NCI-H1092 treated with DMSO at 0.1 percent for 48 hours (cell line): ENCODE results near the gene AHNAK.

Experiments
- DNase-seq: peaks from one replicate; lab custom pipeline; 2025; lab: John Stamatoyannopoulos, UW

AHNAK gene

DNA sequence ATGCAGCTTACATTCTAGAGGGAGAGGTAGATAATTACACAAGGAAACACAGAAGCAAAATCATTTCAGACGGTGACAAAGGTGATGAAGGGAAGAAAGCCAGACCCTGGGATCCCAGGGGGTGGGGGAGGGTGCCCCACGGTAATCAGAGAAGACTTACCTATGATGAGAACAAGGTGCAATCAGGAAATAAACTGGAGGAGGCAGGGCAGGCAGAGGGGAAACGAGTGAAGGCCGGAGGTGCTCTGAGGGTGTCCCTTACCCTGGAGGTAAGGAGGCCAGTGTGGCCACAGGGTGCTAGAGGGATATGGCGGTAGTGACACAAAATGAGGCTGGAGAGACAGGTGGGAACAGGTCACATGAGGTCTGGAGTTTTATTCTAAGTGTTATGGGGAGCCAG lies 141.7 kb downstream of the AHNAK start:
- no peak for DNase-seq

DNA sequence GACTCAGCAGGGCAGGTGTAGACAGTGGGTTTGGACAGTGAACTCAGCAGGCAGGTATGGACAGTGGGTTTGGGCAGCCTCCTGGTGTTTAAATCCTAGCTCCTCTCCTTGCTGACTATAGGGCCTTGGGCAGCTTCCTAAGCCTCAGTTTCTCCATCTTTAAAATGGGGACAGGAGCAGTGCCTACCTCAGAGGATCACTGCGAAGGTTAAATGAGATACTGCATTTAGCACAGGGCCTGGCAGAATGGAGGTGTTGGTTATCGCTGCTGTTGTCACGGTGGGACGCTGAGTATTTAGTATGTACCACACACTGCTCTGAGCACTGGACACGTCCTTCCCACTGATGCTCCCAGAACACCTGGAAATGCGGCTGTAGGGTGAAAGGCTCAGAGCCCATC lies 142.2 kb downstream of the AHNAK start:
- DNase-seq = no peak

DNA sequence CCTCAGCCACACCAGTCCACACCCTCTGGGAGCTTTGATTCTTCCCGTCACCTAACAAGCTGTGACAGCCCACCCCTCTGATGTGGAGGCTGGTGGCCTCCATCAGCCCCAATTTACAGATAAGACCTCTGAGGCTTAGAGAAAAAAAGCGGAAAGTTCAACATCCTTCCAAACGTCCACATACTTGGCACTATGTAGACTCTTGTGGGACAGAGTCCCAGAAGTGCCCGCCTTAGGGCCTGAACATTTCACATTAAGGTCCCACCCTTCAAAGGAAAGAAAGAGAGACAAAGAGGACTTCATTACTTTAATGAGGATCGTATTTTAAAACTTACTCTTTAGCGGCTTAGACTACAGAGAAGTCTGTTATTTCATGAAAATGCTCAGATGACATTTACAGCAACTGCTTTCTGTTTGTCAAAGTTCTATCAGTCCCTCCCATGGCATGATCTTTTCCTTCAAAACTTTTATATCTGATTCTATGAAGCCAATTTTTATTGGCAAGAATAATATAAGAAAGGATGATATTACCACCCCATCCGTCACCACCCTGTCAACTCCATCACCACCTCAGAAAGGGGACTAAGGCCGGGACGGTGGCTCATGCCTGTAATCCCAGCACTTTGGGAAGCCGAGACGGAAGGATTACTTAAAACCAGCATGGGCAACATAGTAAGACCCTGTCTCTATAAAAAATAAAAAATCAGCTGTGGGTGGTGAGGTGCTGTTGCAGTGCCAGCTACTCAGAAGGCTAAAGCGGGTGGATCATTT lies 143.5 kb downstream of the AHNAK start:
- DNase-seq = no peak

DNA sequence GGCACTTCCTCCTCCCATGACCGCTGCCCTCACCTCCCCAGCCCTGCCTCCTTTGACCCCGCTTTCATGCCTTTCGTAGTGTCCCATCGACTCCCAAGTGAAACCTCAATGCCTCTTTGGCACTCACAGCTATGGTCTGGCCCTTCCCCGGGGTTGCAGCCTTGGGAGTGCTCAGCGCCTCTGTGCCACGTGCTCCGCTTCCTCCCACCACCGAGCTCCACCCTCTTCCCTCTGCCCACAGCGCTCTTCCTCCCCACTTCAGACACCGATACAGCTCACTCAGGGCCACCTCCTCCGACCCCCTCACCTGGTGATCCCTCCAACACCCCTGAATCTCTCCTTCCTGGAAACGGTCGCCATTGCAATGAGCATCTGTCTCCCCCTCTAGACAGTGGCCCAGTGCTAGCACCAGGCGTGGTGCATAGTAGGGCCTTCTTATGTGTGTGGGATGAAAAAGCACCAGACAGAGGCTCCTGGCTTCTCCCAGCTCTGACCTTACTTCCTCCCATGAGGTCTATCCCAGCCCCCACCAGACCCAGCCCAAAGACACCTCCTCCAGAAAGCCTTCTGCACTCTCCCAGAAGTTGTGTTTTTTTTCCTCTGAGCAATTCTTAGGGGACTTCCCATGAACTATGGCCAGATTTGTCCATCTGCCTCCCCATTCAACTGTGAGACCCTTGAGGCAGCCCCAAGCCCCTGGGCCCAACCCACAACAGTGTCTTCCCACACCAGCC lies 144.2 kb downstream of the AHNAK start:
- no peak for DNase-seq

DNA sequence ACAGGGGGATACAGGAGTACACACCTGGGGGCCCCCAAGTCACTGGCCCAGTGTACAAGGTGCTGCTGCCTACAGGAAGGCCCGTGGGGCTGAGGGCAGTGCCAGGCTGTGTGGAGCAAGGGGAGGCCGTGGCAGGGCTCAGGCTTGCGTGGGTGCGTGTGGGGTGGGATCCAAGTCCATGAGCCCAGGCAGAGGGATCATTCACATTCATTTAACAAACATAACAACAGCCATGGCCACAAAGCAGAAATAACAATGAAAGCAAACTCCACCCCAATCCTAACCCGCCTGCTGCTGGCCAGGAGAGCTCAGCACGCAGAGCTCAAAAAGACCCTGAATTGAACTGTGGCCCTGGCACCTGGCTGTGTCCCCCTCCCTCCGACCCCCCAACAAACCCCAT lies 144.8 kb downstream of the AHNAK start:
- DNase-seq = no peak

DNA sequence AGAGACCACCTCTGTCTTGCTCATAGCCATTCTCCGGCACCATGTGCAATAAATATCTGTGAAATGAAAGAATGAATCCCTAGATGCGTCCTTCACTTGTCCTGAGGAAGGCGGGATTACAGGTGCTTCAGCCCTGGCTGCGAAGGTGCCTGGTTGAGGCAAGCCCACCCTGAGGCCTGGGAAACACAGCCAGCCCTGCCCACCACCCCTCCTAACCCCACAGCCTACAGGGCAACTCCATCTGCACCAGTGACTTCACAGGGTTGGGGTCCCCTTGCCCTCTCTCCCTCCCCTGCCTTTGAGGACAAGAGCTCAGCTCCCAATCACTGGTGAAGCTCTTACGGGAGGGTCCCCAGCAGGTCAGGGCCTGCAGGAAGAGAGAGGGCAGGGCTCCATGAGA lies 145.2 kb downstream of the AHNAK start:
- no peak for DNase-seq

DNA sequence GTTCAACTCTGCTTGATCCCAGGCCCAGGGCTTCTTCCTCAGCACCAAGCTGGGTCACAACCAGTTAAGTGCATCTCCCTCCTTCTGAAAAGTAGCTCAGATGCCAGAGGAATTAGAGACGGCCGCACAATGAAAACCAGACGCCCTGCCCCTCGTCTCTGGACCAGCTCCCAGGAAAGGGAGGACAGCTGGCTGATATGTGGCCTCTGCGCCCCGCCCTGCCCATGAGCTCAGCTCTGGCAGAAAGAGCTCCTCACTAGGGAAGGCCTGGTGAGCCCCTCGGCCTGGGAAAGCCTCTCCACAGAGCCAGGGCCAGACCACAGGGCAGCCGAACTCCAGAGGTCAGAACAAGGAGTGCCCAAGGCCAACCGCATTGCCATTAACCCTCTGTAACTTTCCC lies 145.8 kb downstream of the AHNAK start:
- no peak for DNase-seq

DNA sequence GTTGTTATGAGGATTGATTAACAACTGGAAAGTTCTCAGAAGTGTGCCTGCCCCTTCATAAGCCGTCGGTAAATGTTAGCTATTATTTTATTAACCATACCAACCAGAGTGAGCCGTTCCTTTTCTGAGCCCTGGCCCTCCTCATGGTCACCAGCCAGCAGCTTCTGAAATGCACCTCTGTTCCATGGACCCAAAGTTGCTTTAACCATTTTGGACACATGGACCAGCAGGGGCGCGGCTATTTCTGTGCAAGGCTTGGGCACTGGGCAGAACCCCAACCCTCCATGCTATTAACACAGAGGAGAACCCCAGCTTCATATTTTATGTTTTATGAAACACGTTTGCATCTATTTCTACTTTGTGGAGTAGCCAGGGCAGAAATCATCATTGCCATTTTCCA lies 146.3 kb downstream of the AHNAK start:
- DNase-seq = no peak

DNA sequence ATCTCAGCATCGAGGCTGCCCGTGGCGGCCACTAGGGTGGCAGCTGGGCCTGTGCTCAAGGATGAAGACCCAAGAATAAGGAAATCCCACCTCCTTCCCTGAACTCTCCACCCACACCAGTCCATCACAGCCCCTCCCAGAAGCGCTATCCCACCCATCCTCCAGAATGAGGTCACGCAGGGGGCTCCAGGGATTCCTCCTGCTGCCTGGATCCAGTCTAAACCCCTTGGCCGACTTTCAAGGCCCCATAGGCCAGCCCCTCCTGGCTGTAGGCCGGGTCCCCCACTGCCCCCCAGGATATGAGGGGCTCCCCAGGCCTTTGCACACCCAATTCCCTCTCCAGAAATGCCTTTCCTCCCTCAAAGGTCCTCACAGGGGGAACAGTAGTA lies 146.7 kb downstream of the AHNAK start:
- DNase-seq = no peak

DNA sequence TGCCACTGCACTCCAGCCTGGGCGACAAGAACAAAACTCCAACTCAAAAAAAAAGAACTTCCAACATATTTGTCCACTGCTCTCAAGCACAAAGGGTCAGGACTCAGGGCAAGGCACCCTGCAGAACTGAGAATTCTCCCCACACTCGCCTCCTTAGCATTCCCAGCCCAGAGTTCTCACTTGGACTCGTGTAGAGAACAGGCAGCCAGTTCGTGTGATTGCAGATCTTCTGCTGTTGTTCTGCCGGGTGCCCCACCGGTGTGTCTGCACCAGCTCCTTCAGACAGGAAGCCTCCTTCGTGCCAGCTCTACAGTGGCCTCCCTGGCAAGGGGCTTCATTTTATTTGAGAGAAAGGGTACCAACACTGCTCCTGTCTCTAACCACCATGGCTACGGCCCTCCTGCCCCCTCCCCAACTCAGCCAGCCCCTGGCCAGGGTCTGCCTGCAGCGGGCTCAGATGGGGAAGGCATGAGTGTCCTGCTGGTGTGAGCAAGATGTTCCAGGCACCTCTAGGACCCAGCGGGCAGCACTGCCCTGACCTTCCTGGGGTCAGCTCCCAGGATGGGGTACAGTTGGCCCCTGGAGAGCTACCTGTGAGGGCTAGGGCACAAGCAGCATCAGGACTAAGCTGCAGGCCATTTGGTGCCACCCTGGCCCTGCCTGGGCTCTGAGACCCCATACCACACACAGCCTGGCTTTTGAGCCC lies 147.3 kb downstream of the AHNAK start:
- DNase-seq = no peak

DNA sequence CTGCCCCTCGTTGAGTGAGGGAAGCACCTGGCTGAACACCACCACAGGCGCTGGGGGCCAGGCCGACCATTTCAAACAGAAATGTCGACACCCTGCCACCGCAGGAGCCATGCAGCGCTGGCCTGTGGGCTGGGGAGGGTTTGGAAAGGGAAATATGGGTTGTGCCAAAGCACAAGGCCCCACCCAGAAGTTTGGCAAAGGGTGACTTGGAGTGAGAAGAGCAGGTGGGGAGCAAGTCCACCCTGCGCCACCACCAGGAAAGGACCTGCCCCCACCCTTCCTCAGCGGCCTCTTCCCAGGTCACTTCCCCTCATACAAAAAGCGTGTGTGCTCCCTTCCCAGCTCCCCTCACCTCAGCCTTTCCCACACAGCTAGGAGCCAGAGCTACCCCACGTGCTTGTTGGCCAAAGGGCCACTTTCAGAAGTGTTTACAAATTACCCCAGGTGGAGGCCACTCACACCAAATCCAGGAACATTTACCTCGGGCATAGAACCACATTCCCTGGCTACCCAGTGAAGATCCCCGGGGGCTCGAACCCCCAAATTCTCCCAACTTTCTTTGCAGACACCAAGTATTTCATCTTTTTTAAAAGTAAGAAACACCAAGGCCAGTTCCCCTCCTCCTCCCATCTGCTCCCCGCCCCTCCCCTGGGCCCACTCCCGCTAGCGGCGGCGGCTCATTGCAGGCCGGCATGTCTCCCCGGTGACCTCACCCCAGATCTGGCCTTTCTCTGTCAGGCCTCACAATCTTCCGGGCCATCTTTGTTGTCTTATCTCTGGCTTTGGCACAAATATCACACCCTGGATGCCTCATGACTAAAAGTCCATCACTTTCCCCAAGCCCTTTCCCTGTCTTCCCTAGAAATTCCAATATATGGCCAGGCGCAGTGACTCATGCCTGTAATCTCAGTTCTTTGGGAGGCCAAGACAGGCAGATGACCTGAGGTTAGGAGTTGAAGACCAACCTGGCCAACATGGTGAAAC lies 148.3 kb downstream of the AHNAK start:
- DNase-seq = no peak

DNA sequence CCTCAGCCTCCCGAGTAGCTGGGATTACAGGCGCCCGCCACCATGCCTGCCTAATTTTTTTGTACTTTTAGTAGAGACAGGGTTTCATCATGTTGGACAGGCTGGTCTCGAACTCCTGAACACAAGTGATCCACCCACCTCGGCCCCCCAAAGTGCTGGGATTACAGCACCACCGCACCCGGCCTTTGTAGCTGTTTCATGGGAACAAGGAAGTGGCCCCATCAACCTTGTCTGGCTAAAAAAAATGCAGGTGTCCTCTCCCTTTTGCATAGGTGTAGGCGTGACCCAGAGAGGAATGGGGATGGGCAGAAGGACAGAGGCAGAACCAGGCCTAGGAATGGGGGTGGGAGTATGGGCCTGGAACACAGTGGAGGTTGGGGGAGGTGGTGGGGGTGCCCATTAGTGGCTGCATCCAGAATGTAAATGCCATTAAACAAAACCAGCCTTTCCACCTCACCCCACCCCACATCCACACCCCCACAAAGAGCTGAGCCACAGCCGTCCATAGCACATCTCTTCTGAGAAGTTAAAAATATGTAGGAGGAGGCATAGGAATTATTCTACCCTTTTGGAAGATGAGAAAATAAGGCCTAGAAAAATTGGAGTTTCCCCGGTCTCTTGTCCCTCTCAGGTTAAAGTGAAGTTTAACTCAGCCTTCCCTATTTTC lies 150.6 kb downstream of the AHNAK start:
- no peak for DNase-seq

DNA sequence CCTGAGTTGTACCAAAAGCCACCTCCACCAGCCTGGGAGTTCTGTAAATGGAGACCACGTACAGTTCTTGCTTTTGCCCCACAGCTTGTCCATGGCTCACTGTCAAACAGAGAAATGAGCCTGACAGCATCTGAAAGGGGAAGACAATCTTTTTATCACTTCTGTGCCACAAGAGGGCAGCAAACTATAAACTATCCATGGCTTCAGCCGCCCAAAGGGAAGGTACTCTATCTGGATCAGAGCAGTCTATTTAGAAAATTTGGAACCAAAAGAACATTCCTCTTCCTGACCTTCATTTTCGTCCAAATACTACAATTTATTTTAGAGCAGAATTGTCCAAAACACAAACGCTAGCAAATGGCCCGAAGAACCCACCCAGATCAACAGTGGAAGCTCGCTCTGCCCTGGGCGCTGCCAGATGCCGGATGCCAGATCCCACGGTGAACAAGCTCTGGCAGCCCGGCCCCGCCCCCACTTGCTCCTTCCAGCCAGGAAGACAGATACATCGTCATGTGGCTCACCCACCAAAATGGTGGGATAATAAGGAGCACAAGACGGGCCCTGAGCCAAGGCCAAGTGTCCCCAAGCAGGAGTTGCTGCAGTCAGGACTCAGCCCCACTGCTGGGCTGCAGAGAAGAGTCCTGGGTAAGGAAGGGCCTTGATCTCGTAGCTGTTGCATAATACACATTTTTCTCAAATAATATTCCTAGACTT lies 151.6 kb downstream of the AHNAK start:
- DNase-seq = peak; percentile 87

DNA sequence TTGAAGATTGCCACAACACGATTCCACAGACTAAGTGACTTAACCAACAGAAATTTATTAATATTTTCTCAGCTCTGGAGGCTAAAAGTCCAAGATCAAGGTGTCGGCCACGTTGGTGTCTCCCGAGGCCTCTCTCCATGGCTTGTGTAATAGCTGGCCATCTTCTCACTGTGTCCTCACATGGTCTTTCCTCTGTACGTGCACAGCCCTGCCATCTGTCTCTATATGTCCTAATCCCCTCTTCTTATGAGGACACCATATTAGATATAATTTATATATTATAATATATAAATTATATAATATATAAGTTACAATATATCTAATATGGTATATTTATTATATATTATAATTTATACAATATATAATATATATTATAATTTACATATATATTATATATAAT lies 152.9 kb downstream of the AHNAK start:
- no peak for DNase-seq

DNA sequence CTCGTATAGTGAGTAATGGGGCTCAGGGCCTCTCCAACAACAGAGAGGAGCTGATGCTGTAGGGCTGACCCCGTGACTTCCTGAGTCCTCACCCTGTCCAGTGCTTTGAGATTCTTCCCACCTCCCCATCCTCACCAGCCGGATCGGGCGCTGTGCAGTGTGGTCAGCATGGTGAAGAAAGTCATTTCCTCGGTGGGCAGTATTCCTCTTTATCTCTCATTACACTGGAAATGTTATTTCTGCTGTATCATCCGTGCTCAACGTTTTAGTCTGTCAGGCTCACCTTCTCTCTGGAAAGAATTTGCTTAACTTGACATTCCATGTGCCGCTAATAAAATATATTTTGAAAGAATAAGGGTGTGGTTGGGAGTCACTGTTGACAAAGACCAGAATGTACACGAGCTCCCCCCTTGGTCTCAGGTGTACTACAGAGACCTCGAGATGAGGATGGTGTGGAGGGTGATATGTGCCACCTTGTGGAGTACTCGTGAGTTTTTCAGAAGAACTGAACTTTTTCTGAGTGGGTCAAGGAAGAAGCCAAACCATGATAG lies 153.5 kb downstream of the AHNAK start:
- no peak for DNase-seq

DNA sequence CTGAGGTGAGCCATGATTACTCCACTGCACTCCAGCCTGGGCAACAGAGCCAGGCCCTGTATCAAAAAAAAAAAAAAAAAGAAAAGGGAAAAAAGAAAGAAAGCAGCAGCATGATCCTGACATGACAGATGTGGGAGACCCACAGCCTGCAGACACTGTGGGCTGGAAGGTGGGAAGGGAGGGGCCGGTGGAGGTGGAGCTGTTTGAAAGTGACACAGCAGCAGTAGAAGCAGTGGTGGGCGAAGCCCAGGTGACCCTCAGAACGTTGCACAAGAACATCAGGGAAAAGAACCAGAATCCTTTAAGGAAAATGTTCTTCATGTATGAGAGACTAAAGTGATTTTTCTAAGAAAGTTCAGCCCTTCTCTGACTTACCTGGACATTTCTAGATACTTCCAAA lies 154.1 kb downstream of the AHNAK start:
- DNase-seq = no peak

DNA sequence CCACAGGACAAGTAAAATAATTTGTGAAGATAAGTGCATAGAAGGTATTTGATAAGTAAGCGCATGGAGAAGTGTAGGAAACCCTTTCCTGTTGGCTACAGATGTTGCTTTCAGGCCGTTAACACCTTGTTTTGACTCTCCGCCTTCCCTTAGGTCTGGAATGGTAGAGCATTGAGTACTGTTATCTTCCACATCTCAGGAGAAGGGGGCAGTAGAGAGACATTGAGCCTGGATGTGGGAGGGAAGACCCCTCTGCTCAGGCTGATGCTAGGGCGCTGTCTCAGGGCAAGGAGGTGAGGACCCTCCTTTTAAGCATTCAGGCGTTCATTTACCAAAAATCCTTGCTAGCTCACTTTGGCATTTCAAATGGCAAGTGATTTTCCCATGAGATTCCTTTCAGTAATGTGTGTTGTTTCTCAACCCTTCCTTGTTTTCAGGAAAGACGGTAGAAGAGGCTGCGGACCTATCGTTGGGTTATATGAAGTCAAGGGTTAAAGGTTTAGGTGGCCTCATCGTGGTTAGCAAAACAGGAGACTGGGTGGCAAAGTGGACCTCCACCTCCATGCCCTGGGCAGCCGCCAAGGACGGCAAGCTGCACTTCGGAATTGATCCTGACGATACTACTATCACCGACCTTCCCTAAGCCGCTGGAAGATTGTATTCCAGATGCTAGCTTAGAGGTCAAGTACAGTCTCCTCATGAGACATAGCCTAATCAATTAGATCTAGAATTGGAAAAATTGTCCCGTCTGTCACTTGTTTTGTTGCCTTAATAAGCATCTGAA lies 154.8 kb downstream of the AHNAK start:
- DNase-seq = no peak

DNA sequence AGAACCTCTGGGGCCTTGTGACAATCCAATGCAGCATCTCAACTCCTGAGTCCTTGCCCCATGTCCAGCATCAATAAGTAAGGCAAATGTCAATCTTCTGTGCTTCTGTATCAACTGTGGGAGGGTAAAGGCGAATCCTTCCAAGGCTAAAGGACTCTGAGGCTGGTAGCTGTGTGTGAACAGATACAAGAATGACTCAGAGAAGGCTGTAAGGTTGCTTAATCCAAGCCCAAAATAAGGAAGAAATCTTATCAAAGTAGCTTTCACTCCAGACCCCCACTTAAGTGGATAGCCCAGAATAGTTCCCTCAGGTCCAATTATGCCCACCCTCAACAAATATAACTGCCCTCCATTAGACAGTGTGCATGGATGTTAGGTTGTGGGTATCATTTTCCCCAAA lies 155.9 kb downstream of the AHNAK start:
- DNase-seq = no peak

DNA sequence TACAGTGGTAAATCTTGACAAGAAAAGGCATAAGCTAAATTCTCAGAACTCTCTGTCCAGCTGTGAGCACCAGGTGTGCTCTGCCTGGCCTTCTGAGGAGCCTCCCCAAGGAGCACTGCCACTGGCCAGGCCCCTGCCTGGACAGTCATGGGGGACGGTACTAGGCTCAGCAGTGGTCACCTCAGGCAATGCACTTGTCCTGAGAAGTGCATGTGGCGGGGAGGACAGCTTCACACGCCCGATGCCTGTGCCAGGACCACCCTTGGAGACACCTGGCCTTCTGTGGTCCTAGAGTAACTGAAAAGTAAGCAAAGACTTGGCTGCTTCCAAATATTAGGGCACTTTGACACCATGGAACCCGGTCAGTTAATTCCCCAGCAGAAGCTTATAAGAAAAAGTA lies 156.4 kb downstream of the AHNAK start:
- DNase-seq = no peak

DNA sequence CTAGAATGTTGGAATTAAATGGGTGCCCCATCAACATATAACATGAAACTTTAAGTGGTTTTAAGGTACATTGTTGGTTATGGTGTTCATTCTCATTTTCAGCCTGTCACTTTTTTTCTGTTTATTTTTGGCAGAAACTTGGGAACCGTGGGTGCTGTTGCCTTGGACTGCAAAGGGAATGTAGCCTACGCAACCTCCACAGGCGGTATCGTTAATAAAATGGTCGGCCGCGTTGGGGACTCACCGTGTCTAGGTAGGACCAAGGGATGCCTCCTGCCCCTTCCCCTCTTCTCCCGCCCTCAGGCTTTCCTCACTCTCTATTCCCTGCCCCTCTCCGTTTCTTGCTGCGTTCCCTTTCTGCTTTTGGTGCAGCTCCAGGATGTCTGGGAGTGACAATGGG lies 157.6 kb downstream of the AHNAK start:
- no peak for DNase-seq
